Nephron progenitor cell (in vitro differentiated cells): ENCODE results near the gene TENT4B.

Experiments used
- DNase-seq: peaks from one replicate; pipeline ENCODE4 v3.0.0; 2021
- H3K27ac Mint-ChIP-seq: 2 replicates; pipeline ENCODE4 v1.8.0; 2021; ENCODE audit warnings: mild to moderate bottlenecking, moderate library complexity, mixed read lengths
- H3K27me3 Mint-ChIP-seq: 2 replicates; pipeline ENCODE4 v1.8.0; 2021; ENCODE audit warnings: mild to moderate bottlenecking, low read depth, mixed read lengths; ENCODE audit not compliant: poor library complexity
- H3K36me3 Mint-ChIP-seq: 2 replicates; pipeline ENCODE4 v1.8.0; 2021; ENCODE audit warnings: low read depth, mixed read lengths
- H3K4me1 Mint-ChIP-seq: 2 replicates; pipeline ENCODE4 v1.8.0; 2021; ENCODE audit warnings: mixed read lengths
- H3K4me3 Mint-ChIP-seq: 2 replicates; pipeline ENCODE4 v1.8.0; 2021; ENCODE audit warnings: mild to moderate bottlenecking, moderate library complexity, mixed read lengths
- H3K9me3 Mint-ChIP-seq: 2 replicates; pipeline ENCODE4 v1.8.0; 2021; ENCODE audit warnings: mild to moderate bottlenecking, moderate library complexity, mixed read lengths
- CTCF ChIP-seq: fragments of 200-600 bp; sonication (generic); IDR thresholded peaks from 2 replicates; pipeline ENCODE4 v1.5.0; 2021; ENCODE audit warnings: antibody characterized with exemption

Gene TENT4B

GRCh38 chr16:50183316-50183715 is 30.2 kb downstream of the TENT4B start:
- no peak overlapping the region for H3K4me3 Mint-ChIP-seq
- TF ChIP-seq CTCF = no peak
- H3K27ac Mint-ChIP-seq = peak overlapping the region; percentile 14
- H3K9me3 Mint-ChIP-seq = no peaks in the 10 kb centered on the region
- no peaks in the 10 kb centered on the region for H3K27me3 Mint-ChIP-seq
- no peak for DNase-seq
- H3K36me3 Mint-ChIP-seq = peaks cover 14% of the 10 kb centered on the region
- H3K4me1 Mint-ChIP-seq = peaks cover 19% of the 10 kb centered on the region

- Mint-ChIP-seq H3K27me3 (no peaks in the 10 kb centered on the region), H3K4me1 (peaks cover 19% of the 10 kb centered on the region), H3K36me3 (peaks cover 9% of the 10 kb centered on the region), H3K4me3 (no peak overlapping the region), H3K27ac (no peak overlapping the region), H3K9me3 (no peaks in the 10 kb centered on the region)
- TF ChIP-seq CTCF = no peak
- no peak for DNase-seq
Measured at GRCh38 chr16:50185005-50185505, 31.9 kb downstream of the TENT4B start.

- DNase-seq = no peak
- TF ChIP-seq CTCF = no peak
- Mint-ChIP-seq H3K4me1 (peaks cover 22% of the 10 kb centered on the region), H3K4me3 (no peak overlapping the region), H3K27ac (no peak overlapping the region), H3K27me3 (peaks cover 4% of the 10 kb centered on the region), H3K9me3 (peaks cover 5% of the 10 kb centered on the region), H3K36me3 (peaks cover 12% of the 10 kb centered on the region)
Measured at GRCh38 chr16:50188619-50189136, 35.6 kb downstream of the TENT4B start.

- DNase-seq = no peak
- Mint-ChIP-seq H3K27ac (no peak overlapping the region), H3K4me1 (peaks cover 20% of the 10 kb centered on the region), H3K4me3 (no peak overlapping the region), H3K27me3 (peaks cover 5% of the 10 kb centered on the region), H3K36me3 (peaks cover 15% of the 10 kb centered on the region), H3K9me3 (peaks cover 7% of the 10 kb centered on the region)
- no peak for TF ChIP-seq CTCF
Measured at GRCh38 chr16:50190292-50190691, 37.2 kb downstream of the TENT4B start.

- Mint-ChIP-seq H3K9me3 (peaks cover 10% of the 10 kb centered on the region), H3K4me1 (peaks cover 14% of the 10 kb centered on the region), H3K36me3 (peaks cover 31% of the 10 kb centered on the region), H3K27me3 (peaks cover 5% of the 10 kb centered on the region), H3K4me3 (no peak overlapping the region), H3K27ac (no peak overlapping the region)
- no peak for TF ChIP-seq CTCF
- DNase-seq = no peak
Measured at GRCh38 chr16:50192386-50193050, 39.4 kb downstream of the TENT4B start.

- Mint-ChIP-seq H3K4me1 (peaks cover 14% of the 10 kb centered on the region), H3K27ac (peak overlapping the region; percentile 24), H3K4me3 (no peak overlapping the region), H3K36me3 (peaks cover 39% of the 10 kb centered on the region), H3K9me3 (peaks cover 13% of the 10 kb centered on the region), H3K27me3 (peaks cover 5% of the 10 kb centered on the region)
- no peak for TF ChIP-seq CTCF
- no peak for DNase-seq
Measured at GRCh38 chr16:50193594-50193993, 40.5 kb downstream of the TENT4B start.
